Endothelial cell of umbilical vein (primary cell): ENCODE measurements around the gene NFATC1. TPM values are rescaled to one million over a fixed set of nuclear protein-coding genes. Genes with fewer than 3 reads are reported as not detected.

Source experiments
- BruUV-seq: library from RNA; stranded (reverse); fragments of 400-500 nt; replicated peaks from 2 replicates; lab custom pipeline; 2021; lab: Mats Ljungman, UMichigan
- CTCF ChIA-PET: fragments of 300-600, 350-600 bp; sonication (Branson Sonifier 250); formaldehyde crosslinking; loops from one replicate; lab custom pipeline; 2021; ENCODE audit warnings: antibody characterized with exemption, inconsistent platforms; lab: Charles Lee
- POLR2A ChIA-PET: fragments of 300-600, 350-600 bp; sonication (Branson Sonifier 250); formaldehyde crosslinking; loops from one replicate; lab custom pipeline; 2021; ENCODE audit warnings: antibody characterized with exemption, inconsistent platforms; lab: Charles Lee
- DNase-seq: peaks from one replicate; pipeline ENCODE4 v3.0.0-alpha.2; 2011; ENCODE audit warnings: low read depth, low spot score
- FAIRE-seq: peaks from 2 replicates; lab custom pipeline; 2011; peaks lifted over from hg19 to GRCh38; lab: Jason Lieb, UNC
- H2AFZ ChIP-seq: 2 replicates; pipeline ENCODE4 v1.6.0; 2012; ENCODE audit warnings: low read depth, low read length, control low read depth, inconsistent platforms
- H3K27ac ChIP-seq: 2 replicates; pipeline ENCODE4 v1.5.1; 2011; ENCODE audit warnings: low read depth, mild to moderate bottlenecking, control low read depth, low read length, moderate library complexity; ENCODE audit not compliant: insufficient read depth
- H3K27me3 ChIP-seq, 2 experiments: 2 replicates each; pipeline versions ENCODE4 v1.6.0 to v1.6.1; 2011; ENCODE audit warnings: low read length in 2 of 2, mixed read lengths in 1 of 2; ENCODE audit not compliant: control insufficient read depth in 2 of 2, insufficient read depth in 2 of 2
- H3K36me3 ChIP-seq, 2 experiments: 2 replicates in 1 of 2; 3 replicates in 1 of 2; pipeline ENCODE4 v1.5.1; 2011; ENCODE audit warnings: low read length in 2 of 2, mild to moderate bottlenecking in 1 of 2, moderate library complexity in 1 of 2; ENCODE audit not compliant: control insufficient read depth in 2 of 2, insufficient read depth in 2 of 2; ENCODE audit errors: extremely low read depth in 1 of 2
- H3K4me1 ChIP-seq: 3 replicates; pipeline ENCODE4 v1.5.1; 2011; ENCODE audit warnings: mild to moderate bottlenecking, low read length; ENCODE audit not compliant: control insufficient read depth, insufficient read depth; ENCODE audit errors: extremely low read depth
- H3K4me2 ChIP-seq: 2 replicates; pipeline ENCODE4 v1.6.1; 2011; ENCODE audit warnings: low read length, control low read depth, mixed read lengths; ENCODE audit not compliant: insufficient read depth
- H3K4me3 ChIP-seq, 3 experiments: fragments of 200-600 bp in 1 of 3; sonication (generic), shearing (Covaris generic) in 1 of 3; replicated peaks in 1 of 3; 2 replicates each; pipeline ENCODE4 v1.5.1; 2011 to 2016; ENCODE audit warnings: control low read depth in 3 of 3, low read length in 3 of 3, mild to moderate bottlenecking in 2 of 3, inconsistent platforms in 1 of 3, low read depth in 1 of 3, moderate library complexity in 1 of 3; ENCODE audit not compliant: insufficient read depth in 1 of 3
- H3K79me2 ChIP-seq: 2 replicates; pipeline ENCODE4 v1.6.0; 2012; ENCODE audit warnings: low read length, inconsistent platforms; ENCODE audit not compliant: control insufficient read depth, insufficient read depth
- H3K9ac ChIP-seq: replicated peaks from 2 replicates; pipeline ENCODE3; 2011; ENCODE audit warnings: low read length, control low read depth; ENCODE audit not compliant: insufficient read depth; ENCODE audit errors: extremely low read depth
- H3K9me1 ChIP-seq: replicated peaks from 3 replicates; pipeline ENCODE4 v1.6.0; 2011; ENCODE audit warnings: mild to moderate bottlenecking, low read length; ENCODE audit not compliant: control insufficient read depth, insufficient read depth; ENCODE audit errors: extremely low read depth
- H3K9me3 ChIP-seq: replicated peaks from 2 replicates; pipeline ENCODE4 v1.5.1; 2012; ENCODE audit warnings: low read length, inconsistent platforms; ENCODE audit not compliant: control insufficient read depth, insufficient read depth
- H4K20me1 ChIP-seq: replicated peaks from 2 replicates; pipeline ENCODE3; 2011; ENCODE audit warnings: mild to moderate bottlenecking, low read length; ENCODE audit not compliant: control insufficient read depth, insufficient read depth; ENCODE audit errors: extremely low read depth
- CTCF ChIP-seq, 2 donors: IDR thresholded peaks; 1 replicate in 1 of 2; 2 replicates in 1 of 2; pipeline ENCODE4 v1.5.1; 2011; ENCODE audit warnings: low read length in 2 of 2, mild to moderate bottlenecking in 2 of 2, moderate library complexity in 2 of 2, control low read depth in 1 of 2, inconsistent platforms in 1 of 2, low read depth in 1 of 2; ENCODE audit not compliant: insufficient read depth in 1 of 2; ENCODE audit errors: extremely low read depth in 1 of 2
- EZH2 ChIP-seq: IDR thresholded peaks from 2 replicates; pipeline ENCODE4 v1.6.1; 2012; ENCODE audit warnings: borderline replicate concordance, low read depth, mild to moderate bottlenecking, moderate library complexity, low read length, inconsistent platforms; ENCODE audit not compliant: severe bottlenecking
- FOS ChIP-seq: IDR thresholded peaks from 2 replicates; pipeline ENCODE4 v1.6.1; 2011; ENCODE audit warnings: mild to moderate bottlenecking, low read length, moderate library complexity, borderline replicate concordance; ENCODE audit not compliant: insufficient read depth
- GATA2 ChIP-seq: IDR thresholded peaks from 2 replicates; pipeline ENCODE4 v1.7.0; 2011; ENCODE audit warnings: low read depth, mild to moderate bottlenecking, moderate library complexity, mixed read lengths, low read length; ENCODE audit not compliant: insufficient read length, insufficient read depth
- JUN ChIP-seq: IDR thresholded peaks from 2 replicates; pipeline ENCODE4 v1.6.1; 2011; ENCODE audit warnings: borderline replicate concordance, low read depth; ENCODE audit not compliant: insufficient read length, insufficient read depth
- MAX ChIP-seq: IDR thresholded peaks from 2 replicates; pipeline ENCODE4 v1.6.1; 2011; ENCODE audit not compliant: insufficient read depth, insufficient read length
- MYC ChIP-seq: IDR thresholded peaks from one replicate; pipeline ENCODE4 v1.6.1; 2011; ENCODE audit warnings: mild to moderate bottlenecking, low read depth, low read length
- POLR2A ChIP-seq: IDR thresholded peaks from 2 replicates; pipeline ENCODE4 v1.6.1; 2012; ENCODE audit warnings: low read depth, mild to moderate bottlenecking, control low read depth, low read length
- POLR2AphosphoS5 ChIP-seq: IDR thresholded peaks from 2 replicates; pipeline ENCODE4 v1.6.1; 2012; ENCODE audit warnings: low read depth, mild to moderate bottlenecking, control low read depth, low read length, moderate library complexity; ENCODE audit not compliant: insufficient read depth
- dilution Hi-C: fragments of 300-500 bp; cut with MboI; formaldehyde crosslinking; loops from one replicate; pipeline ENCODE4 v1.15.0; 2019; ENCODE audit warnings: low sequenced_read_pairs; ENCODE audit not compliant: extremely low pct_ligation_motif_present
- intact Hi-C: fragments of 100-400 bp; cut with micrococcal nuclease; formaldehyde crosslinking; loops from one replicate; pipeline ENCODE4 v1.10.0; 2022
- polyA plus RNA-seq, 4 experiments: library from polyadenylated mRNA; depleted of rRNA in 3 of 4; stranded (reverse) in 3 of 4; unstranded in 1 of 4; fragments of >200 nt; gene quantifications; 2 replicates each; pipeline versions ENCODE4 v1.2.1 to v1.2.3, GENCODE V29; 2011 to 2012; ENCODE audit warnings: missing spikeins in 1 of 4
- total RNA-seq: library from RNA; stranded (reverse); gene quantifications from 2 replicates; pipeline ENCODE4 v1.2.3, GENCODE V29; 2021

The NFATC1 gene
- total and polyA plus RNA-seq, 2 donors (not counting 3 experiments of a cell fraction or from before 2014, with no cell fraction given), result 11.1 to 30.0 TPM

- peaks cover 4% of the 10 kb centered on the region for H3K4me1 ChIP-seq
- ChIA-PET CTCF (interaction anchor here (1.0 to 1.7 kb wide), 2 partner anchors 8 to 138 kb away, joined by 3 to 6 read pairs; no protein-coding TSS in a partner anchor), POLR2A (no interaction called here)
- no peaks in the 10 kb centered on the region for H4K20me1 ChIP-seq
- no peak overlapping the region for H3K4me2 ChIP-seq
- TF ChIP-seq EZH2, result no peak
- no peak for TF ChIP-seq FOS
- TF ChIP-seq CTCF (IDR thresholded peaks at IDR 0.05; ENCODE audit: extremely low read depth in 1 of 2, insufficient read depth in 1 of 2, low read depth in 1 of 2, low read length in 2 of 2), result no peak
- TF ChIP-seq MAX, result no peak
- TF ChIP-seq JUN, result no peak
- TF ChIP-seq GATA2, result no peak
- TF ChIP-seq MYC, result no peak
- TF ChIP-seq POLR2AphosphoS5, result no peak
- no peak for TF ChIP-seq POLR2A
- no peak overlapping the region for H3K4me3 ChIP-seq
- H2AFZ ChIP-seq, result no peak overlapping the region
- H3K9me1 ChIP-seq, result no peaks in the 10 kb centered on the region
- H3K9me3 ChIP-seq, result no peaks in the 10 kb centered on the region
- H3K27ac ChIP-seq, result no peak overlapping the region
- no peak for FAIRE-seq
- no peak overlapping the region for H3K9ac ChIP-seq
- no peaks in the 10 kb centered on the region for H3K27me3 ChIP-seq
- no peaks in the 10 kb centered on the region for H3K79me2 ChIP-seq
- DNase-seq, result no peak
- no TSS peak for BruUV-seq
- intact Hi-C loops, result no loop called here
- H3K36me3 ChIP-seq, result peaks cover 0 to 5% of the 10 kb centered on the region in 2 experiments
- dilution Hi-C loops, result no loop called here
These were observed 120.8 kb downstream of the NFATC1 start for GRCh38 chr18:79516441-79516931.
